ENCODE data around the gene TRAPPC3.

DNA sequence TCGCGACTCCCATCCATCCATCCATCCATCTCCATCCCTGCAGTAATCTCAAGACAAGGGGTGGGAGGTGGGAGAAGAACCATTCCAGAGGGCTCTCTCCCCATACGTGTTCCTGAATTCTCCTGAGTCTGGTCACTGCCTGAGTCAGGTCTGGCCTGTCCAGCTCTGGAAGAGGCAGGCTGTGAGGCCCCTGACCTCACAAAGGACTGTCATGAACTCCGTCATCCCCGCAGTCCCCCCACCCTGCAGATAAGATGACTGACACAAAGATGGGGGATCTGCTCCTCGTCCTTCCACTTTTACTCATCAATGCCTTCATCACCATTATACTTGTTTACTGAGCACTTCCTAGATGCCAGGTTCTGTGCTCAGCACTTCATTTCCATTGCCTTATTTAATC, 5.0 kb upstream of the TRAPPC3 start:
- no peak for TF ChIP-seq EZH2 (IDR thresholded peaks at IDR 0.05; ENCODE audit: borderline replicate concordance, low read depth, low read length, severe bottlenecking)
- TF ChIP-seq, protein P1, sequence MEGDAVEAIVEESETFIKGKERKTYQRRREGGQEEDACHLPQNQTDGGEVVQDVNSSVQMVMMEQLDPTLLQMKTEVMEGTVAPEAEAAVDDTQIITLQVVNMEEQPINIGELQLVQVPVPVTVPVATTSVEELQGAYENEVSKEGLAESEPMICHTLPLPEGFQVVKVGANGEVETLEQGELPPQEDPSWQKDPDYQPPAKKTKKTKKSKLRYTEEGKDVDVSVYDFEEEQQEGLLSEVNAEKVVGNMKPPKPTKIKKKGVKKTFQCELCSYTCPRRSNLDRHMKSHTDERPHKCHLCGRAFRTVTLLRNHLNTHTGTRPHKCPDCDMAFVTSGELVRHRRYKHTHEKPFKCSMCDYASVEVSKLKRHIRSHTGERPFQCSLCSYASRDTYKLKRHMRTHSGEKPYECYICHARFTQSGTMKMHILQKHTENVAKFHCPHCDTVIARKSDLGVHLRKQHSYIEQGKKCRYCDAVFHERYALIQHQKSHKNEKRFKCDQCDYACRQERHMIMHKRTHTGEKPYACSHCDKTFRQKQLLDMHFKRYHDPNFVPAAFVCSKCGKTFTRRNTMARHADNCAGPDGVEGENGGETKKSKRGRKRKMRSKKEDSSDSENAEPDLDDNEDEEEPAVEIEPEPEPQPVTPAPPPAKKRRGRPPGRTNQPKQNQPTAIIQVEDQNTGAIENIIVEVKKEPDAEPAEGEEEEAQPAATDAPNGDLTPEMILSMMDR (IDR thresholded peaks at IDR 0.05; ENCODE audit: borderline replicate concordance, extremely low read depth, low read length, poor library complexity, severe bottlenecking), result no peak
